HG03060 (cell line): ENCODE data around the gene KDELR3.

Source experiments
- ATAC-seq: cut with Tn5 transposase; IDR thresholded peaks from one replicate; pipeline ENCODE4 v1.9.1; 2021; ENCODE audit warnings: low read depth, moderate number of reproducible peaks; ENCODE audit not compliant: unreplicated experiment

Gene KDELR3

DNA sequence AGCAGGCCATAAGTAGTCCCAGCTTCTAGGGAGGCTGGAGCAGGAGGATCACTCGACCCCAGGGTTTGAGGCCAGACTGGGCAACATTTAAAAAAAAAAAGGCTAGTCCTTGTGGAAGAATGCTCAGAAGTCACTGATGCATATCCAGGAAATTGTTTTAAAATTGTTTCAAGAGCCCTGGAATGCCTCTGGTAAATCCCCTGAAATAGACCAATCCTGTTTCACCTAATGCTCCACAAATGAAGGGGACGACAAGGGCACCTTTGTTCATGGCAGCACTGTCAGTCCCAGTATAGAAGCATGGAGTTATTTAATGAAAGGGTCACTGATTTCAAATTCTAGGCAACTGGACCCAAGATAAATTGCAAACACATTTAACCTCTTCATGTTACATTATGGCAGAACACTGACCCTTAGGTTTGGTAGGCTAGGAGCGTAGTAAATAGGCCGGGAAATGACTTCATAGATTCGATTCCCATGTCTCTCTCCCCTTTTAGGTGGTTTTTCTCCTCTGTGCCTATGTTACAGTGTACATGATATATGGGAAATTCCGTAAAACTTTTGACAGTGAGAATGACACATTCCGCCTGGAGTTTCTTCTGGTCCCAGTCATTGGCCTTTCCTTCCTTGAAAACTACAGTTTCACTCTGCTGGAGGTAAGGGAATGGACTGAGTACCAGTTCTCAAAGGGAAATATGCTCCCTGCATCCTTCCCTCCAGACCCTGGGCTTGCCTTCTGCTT lies 11.4 kb downstream of the KDELR3 start:
- no peak for ATAC-seq

DNA sequence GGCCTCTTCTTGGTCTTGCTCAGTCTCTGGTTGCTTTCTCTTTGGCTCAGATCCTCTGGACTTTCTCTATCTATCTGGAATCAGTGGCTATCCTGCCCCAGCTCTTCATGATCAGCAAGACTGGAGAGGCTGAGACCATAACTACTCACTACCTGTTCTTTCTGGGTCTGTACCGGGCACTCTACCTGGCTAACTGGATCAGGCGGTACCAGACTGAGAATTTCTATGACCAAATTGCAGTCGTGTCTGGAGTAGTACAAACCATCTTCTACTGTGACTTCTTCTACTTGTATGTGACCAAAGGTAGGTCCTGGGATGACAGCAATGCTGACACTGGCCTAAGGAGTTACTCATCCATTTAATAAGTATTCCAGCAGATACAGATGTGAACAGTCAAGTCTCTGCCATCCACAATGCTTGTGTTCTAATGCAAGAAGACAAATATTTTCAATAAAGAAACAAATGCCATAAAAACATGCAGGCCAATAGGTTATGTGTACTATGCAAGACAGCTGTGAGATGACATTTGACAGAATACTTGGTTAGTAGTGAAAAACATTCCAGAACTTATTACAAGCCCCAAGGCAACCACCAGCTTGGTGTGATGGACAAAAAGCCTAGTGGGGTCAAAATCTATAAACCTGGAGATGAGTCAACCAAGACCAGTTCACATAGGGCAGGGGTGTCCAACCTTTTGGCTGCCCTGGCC lies 13.4 kb downstream of the KDELR3 start:
- ATAC-seq, result no peak

DNA sequence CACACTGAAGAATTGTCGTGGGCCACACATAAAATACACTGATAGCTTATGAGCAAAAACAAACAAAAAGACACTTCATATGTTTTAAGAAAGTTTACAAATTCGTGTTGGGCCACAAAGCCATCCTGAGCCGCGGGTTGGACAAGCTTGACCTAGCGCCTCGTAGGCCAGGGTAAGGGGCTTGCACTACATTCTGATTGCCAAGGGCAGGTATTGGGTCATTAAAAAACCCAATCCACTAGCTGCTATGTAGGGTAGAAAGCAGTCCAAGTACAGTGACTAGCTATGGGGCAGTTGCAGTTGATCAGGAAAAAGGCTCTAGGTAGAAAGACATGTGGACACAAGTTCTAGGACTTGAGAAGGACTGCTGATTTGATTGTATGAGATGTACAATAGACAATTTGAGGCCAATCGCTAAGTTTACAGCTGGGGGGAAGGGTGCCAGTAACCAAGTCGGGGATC lies 14.0 kb downstream of the KDELR3 start:
- no peak for ATAC-seq

DNA sequence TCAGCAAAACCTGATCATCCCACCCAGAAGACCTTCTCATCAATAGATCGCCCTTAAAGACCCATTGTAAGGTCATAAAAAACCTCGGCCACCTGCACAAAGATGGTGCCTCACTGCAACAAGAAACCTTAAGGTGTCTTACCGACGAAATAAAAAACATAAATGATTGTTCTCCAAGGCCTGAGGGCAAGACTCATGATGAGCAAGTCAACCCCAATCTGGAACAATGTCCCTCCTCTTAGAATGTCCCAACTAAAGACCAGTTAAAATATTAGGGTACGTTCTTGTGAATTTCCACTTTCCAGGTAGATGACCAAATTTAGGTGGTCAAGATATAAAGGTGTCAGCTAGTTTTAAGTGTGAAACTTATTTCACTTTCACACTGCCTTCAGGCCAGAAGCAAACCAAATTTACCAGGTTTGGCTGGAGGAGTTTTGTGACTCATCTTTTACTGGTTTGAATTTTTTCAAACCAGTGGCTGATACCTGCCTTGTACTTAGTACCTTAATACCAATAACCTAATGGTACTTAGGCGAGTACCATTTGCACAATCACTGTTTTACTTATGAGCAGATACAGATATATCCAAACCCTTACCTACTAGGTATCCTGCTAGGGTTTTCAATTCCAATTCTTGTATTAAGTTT lies 14.9 kb downstream of the KDELR3 start:
- no peak for ATAC-seq

DNA sequence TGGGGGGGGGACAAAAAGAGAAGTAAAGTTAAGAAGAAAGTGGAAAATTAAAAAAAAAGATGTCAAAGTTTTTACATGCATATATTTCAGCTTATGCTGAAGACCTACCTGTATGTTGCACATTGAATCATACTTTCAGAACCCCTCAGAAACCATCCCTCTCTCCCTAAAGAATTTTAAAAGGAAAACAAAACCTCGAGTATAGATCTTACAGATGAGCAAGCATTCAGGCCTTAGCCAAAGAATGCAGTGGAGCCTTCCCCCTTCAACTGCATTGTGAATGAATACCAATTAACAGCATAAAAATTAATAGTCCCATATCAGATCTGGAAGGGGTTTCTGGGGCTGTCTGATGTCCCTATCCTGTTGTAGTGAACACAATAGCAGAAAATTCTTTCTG lies 16.3 kb downstream of the KDELR3 start:
- no peak for ATAC-seq

DNA sequence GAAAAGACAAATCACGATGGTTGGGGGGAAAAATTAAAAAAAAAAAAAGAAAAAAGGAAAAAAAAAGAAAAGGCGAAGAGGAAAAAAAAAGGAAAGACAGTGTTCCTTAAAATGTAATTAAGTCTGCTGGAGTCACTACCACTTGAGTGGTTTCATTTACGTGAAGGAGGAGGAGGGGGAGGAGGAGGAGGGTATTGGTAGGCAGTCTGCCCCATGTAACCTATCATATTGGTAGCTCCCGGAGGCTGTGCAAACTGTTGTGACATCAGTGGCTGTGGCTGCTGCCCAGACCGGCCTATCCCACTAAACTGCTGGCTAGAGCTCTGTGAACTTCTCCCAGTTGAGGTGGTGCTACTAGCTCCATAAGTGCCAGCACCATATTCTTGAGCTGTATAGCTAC lies 17.9 kb downstream of the KDELR3 start:
- ATAC-seq, result no peak

DNA sequence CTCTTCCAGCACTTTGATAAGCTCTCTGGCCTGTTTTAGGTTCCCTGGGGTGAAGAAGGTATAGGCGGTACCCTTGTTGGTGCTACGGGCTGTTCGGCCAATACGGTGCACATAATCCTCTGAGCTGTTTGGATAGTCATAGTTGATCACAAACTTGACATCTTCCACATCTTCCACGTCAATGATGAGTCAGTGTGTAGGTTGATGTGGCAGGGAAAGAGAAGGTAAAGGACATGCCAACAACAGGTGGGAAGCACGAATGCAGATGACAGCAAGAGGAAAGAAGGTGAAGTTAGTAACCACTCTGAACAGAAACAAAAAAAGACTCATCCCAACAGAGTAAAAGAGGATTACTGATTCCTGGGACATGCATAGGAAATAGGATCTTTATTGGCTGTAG lies 20.1 kb downstream of the KDELR3 start:
- no peak for ATAC-seq

DNA sequence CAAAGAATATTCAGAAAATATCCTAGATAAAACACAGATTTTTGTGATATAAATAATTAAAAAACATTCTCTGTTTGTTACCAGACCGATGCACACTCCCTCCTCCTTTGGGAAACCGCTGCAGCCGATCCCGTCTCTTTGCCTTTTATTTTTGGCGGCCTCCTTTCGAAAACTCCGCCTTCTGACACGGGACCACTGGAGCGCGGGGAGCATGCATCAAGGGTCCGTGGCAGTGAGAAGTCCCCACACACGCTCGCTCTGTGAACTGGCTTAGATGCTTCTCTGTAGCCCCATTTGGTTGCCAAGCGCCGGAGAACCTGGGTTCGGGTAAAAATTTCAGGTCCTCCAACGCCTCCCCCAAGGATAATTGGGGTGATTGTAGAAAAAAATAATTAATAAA lies 21.2 kb downstream of the KDELR3 start:
- ATAC-seq, result no peak

DNA sequence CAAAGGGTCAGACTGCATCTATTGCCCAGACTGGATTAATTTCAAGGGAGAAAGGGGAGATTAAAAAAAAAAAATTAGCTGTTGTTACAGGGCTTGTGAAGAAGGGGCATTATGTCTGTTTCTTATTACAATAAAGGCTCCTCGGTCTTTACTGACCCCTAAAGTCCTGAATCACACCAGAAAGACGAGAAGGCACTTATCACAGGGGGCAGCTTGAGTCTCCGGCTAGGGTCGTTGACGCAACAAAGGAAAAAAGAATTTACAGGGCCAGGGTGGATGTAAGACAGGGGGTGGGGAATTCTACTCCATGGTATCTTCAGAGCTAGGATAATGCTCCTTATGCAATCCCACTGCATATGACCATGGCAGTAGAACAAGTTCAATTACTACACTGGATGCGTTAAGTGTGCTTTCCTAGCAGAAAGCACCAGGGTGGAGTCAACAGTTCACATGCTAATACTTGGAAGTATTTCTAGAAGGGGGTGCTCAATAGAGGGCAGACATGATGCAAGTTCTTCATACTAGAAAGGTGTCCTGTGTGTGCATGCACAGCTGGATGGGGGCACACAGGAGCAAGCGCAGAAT lies 21.8 kb downstream of the KDELR3 start:
- ATAC-seq, result no peak

DNA sequence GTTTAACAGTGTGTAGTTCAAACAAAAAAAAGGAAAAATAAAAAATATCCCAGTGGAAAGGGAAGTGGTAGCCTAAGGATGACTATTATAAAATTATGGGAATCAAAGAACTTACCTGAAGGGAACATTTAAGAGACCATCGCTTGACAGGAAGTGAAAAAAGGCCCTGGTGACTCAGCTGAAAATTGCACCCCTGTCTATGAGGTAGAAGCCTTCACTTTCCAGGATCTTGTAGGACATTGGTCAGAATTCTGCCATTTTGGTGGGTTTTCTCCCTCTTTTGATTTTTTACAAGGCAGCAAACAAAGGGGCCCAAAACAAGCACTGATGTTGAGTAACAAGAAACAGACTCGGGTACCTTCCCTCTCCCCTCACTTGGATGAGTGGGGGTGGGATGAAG lies 22.6 kb downstream of the KDELR3 start:
- no peak for ATAC-seq

DNA sequence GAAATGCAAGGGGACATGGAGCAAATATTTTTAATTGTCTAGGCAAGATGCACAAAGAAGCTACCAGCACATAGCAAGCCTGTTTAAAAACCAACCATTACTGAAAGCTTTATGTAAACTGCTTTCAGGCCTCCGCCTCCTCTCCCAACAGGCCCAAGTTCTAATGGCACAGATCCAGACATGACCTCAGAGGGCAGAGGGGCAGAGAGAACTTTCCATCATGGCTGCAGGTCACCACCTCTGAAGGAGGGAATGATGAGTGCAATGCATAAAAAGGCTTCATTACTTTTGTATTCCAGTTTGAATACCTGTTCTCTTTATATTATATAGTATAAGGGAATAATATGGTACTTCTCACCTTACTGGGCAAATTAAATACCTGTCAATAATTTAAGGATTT lies 23.0 kb downstream of the KDELR3 start:
- no peak for ATAC-seq

DNA sequence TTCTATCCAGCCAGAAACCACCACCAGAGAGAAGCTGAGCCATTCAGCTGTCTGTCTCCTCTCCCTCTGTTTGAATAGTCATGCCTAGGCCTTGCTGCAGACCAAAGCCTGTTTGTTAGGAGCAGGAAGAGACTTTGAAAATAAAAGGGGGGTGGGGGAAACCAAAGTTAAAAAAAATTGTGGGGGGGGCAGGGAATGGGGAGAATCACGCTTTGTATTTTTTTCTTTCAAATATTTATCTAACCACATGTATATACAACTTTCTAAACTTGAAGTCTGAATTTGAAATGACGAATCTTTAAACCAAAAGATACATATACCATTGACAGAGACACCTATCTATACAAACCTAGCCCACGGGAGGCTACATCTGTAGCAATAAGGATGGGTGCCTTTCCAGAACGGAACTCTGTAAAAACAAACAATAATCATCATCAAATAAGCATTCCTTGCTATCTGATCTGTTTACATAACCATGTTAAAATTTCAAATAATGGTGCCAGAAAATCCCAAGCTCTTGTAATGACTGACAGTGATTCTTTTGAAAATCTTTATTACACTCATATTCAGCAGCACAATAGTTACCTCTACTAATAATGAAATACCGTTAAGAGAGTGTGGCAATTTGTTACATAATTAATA lies 23.9 kb downstream of the KDELR3 start:
- ATAC-seq, result no peak

DNA sequence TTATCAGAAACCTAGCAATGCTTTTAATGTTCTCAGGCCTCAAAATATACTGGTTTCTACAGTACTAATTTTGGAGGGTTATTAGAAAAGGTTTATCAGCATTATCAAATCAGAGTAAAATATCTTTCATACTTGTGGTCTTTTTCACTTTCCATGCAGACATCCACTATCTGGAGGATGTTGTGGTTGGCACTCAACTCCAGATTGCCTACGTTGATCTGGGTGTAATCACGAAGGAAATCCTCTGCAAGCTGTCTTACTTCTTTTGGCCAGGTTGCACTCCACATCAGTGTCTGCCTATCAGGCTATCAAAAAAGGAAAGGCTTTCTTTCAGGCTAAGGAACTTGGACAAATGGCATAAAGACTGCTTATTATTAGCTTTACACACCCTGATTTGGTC lies 26.6 kb downstream of the KDELR3 start:
- no peak for ATAC-seq

DNA sequence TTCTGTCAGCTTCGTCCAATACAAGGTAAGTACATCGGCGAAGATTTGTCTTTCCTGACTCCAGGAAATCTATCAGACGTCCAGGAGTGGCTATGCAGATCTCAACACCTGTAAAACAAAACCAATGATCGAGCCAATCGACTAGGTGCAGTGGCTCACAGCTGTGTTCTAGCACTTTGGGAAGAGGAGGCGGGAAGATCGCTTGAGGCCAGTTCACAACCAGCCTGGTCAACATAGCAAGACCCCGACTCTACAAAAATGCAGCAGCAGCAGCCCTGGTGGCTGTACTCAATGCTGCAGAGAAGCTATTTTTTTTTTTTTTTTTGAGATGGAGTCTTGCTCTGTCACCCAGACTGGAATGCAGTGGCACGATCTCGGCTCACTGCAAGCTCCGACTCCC lies 27.0 kb downstream of the KDELR3 start:
- ATAC-seq, result no peak

DNA sequence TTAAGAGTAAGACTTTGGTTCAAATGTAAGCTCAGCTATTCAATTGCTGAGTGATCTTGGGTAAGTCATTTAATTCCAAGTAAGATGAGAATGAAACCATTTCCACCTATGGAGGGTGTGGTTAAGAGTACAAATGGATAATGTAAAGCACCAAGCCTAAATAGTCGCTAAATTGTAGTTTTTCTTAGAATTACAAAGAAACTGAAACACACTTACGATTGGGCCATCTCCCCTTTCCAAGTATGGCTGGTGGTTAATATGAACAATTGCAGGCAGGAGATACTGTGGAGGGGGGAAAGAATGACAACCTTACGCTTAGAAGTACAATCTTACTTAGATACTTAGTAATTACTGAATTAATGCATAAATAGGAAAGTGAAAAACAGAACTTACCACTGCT lies 30.0 kb downstream of the KDELR3 start:
- no peak for ATAC-seq

DNA sequence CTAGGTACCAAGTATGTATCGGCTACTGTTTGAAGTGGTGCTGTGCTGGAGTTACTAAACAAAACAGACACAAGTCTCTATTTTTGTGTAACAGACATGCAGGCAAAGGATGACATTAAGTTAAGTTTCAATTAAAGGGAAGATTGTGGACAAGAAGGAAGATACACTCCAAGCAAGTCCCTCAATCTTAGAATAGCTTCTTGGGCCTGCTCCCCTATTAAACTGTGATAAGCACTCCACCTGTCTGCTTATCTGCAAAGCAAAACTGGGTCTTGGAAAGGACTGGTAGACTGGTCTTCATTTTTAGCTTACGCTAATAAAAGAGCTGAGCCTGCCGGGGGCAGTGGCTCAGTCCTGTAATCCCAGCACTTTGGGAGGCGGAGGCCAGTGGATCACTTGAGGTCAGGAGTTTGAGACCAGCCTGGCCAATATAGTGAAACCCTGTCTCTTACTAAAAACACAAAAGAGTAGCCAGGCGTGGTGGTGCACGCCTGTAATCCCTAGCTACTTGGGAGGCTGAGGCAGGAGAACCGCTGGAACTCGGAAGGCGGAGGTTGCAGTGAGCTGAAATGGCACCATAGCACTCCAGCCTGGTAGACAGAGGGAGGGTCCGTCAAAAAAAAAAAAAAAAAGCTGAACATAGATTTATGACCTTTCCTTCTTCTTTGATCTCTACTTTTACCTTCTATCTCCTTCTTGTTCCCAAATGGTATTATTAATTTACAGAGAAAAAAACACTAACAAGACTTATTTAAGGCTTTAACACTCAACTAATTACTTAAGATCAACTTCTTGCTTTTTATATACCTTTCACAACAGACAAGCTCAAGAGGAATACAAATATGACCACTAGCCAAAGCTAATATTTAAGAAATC lies 34.1 kb downstream of the KDELR3 start:
- no peak for ATAC-seq

DNA sequence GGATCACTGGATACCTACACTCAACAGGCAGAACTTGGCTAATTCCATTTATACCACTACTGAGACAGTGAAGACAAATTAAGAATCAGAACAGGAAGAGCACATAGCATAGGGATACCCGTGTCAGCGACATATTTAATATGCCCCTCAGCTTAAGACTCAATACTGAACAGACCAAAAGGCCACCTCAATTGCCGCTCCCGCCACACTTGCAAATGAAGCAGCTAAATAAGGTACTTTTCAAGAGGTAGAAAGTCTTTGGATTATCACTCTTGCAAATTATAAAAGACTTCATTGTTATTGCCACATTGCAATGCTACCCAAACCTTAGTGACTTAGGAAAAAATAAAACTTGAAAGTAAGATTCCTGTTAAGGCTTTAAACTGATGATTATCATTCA lies 35.1 kb downstream of the KDELR3 start:
- no peak for ATAC-seq

DNA sequence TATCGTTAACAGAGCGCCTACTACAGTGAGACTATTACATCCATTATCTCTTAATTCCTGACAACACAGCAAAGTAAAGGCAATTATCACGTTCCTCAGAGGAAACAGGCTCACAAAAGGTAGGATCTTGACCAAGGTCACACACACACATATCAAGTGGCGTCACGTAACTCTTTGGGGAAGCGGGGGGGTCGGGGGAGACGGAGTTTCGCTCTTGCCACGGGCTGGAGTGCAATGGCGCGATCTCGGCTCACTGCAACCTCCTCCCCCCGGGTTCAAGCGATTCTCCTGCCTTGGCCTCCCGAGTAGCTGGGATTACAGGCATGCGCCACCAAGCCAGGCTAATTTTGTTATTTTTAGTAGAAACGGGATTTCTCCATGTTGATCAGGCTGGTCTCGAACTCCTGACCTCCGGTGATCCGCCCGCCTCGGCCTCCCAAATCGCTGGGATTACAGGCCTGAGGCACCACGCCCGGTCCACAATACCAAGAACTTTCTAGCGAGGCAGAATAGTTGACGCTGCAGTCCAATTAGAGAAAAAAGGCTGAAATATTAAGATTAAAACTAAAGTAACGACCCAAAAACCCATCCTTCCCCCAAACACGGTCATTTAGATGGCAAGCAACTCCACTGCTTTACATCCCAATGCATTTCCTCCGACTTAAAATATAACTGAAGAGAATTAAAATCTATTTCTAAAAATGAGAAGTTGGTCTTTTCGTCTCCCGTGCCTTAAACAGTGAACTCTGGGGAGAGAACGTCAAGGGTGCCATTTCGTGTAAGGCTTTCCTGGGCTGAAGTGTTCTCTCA lies 37.0 kb downstream of the KDELR3 start:
- no peak for ATAC-seq

DNA sequence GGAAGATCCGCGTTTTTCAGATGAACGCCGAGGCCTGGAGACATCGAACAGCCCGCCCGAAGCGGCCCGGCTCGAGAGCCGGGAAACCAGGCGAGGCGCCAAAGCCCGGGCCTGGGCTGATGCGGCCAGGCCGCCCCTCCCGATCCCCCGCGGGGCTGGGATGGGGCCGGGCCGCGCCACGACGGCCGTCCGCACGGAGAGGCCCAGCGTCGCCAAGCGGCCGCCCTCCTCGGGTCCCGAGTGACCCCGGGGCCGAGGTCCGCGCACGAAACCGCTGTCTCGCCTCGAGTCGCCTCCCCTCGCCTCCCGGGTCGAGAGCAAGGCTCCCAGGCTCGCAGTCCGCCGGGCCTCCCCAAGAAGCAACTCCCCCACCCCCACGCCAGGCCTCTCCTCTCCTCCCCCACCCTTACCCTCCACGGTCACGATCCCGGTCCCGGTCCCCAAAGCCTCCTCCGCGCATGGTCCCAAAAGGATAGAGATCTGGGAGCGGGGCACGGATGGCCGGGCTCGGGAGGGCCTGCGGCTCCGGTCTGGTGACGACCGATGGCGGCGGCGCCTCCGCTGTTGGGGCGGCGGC lies 37.7 kb downstream of the KDELR3 start:
- no peak for ATAC-seq
